Measurements from ENCODE around the gene BHLHA9.
"Not testable (repeated sequence)": the region's sequence is repeated elsewhere in the genome, so short reads cannot be mapped to it uniquely, and the experiment has no call there.

Gene BHLHA9

DNA sequence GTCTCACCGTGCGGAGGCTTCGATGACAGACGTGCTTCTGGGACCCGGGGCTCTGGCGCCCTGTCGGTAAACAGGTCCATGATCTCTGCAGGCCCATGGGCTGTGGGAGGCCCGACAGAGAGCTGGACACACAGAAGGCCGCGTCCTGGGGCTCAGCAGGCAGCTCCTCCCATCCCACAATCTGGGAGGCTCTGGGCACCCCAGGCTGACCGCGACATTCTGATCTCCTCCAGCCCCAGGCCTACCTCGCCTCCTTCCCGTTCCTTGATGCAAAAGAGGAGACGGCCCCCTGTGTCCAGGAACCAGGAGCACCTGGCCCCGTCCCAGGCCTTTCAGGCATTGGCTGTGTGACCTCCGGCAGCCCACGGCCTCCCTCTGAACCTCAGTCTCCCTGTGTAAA, 32.5 kb downstream of the BHLHA9 start:
- Histone ChIP-seq H3F3A (ENCODE audit: low read depth) (no peaks in the 10 kb centered on the region), H4K20me1 (ENCODE audit: insufficient read depth, low read length, poor library complexity, severe bottlenecking) (no peaks in the 10 kb centered on the region), H3K79me2 (ENCODE audit: insufficient read depth, low read length) (no peaks in the 10 kb centered on the region), H3K4me2 (ENCODE audit: low read depth, low read length, poor library complexity, severe bottlenecking) (no peak overlapping the region), H3K4me3 (ENCODE audit: low read length, poor library complexity, severe bottlenecking) (no peak overlapping the region), H3K36me3 (ENCODE audit: insufficient read depth, low read length) (no peaks in the 10 kb centered on the region), H3K9me2 (replicated peaks; ENCODE audit: low read depth, low read length) (no peaks in the 10 kb centered on the region), H3K27me3 (ENCODE audit: insufficient read depth, low read length, poor library complexity, severe bottlenecking) (no peaks in the 10 kb centered on the region), H3K9me3 (ENCODE audit: insufficient read depth, low read depth, low read length) (no peaks in the 10 kb centered on the region), H2AFZ (ENCODE audit: low read length) (no peak overlapping the region), H3K4me1 (ENCODE audit: insufficient read depth, low read length, poor library complexity, severe bottlenecking) (peaks cover 8% of the 10 kb centered on the region), H3K9ac (ENCODE audit: low read depth, low read length, poor library complexity, severe bottlenecking) (no peak overlapping the region)
- TF ChIP-seq, protein P1, sequence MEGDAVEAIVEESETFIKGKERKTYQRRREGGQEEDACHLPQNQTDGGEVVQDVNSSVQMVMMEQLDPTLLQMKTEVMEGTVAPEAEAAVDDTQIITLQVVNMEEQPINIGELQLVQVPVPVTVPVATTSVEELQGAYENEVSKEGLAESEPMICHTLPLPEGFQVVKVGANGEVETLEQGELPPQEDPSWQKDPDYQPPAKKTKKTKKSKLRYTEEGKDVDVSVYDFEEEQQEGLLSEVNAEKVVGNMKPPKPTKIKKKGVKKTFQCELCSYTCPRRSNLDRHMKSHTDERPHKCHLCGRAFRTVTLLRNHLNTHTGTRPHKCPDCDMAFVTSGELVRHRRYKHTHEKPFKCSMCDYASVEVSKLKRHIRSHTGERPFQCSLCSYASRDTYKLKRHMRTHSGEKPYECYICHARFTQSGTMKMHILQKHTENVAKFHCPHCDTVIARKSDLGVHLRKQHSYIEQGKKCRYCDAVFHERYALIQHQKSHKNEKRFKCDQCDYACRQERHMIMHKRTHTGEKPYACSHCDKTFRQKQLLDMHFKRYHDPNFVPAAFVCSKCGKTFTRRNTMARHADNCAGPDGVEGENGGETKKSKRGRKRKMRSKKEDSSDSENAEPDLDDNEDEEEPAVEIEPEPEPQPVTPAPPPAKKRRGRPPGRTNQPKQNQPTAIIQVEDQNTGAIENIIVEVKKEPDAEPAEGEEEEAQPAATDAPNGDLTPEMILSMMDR (conservative IDR thresholded peaks at IDR 0.05; ENCODE audit: low read length) = no peak
- TF ChIP-seq EZH2phosphoT487 (IDR thresholded peaks at IDR 0.05; ENCODE audit: borderline replicate concordance) = no peak

DNA sequence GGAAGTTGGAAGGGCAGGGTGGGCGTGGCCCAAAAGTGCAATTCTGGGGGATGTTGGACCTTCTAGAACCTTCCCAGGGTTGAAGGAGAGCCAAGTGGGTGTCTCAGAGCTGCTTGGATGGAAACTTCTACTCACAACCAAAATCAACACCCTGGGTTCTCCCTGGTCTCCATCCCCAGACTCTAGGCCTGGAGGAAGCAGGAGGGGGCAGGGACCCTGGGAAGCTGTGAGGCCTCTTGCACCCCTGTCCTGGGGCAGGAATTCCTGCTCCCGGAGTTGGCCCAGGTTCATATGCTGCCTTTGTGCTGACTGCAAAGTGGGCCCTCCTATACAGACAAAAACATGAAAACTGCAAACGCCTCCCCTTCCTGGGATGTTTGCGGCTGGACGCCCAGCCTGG, 34.3 kb downstream of the BHLHA9 start:
- Histone ChIP-seq H3F3A (ENCODE audit: low read depth) (no peaks in the 10 kb centered on the region), H3K4me1 (ENCODE audit: insufficient read depth, low read length, poor library complexity, severe bottlenecking) (peaks cover 8% of the 10 kb centered on the region), H3K9me3 (ENCODE audit: insufficient read depth, low read depth, low read length) (no peaks in the 10 kb centered on the region), H4K20me1 (ENCODE audit: insufficient read depth, low read length, poor library complexity, severe bottlenecking) (no peaks in the 10 kb centered on the region), H3K79me2 (ENCODE audit: insufficient read depth, low read length) (no peaks in the 10 kb centered on the region), H3K4me2 (ENCODE audit: low read depth, low read length, poor library complexity, severe bottlenecking) (no peak overlapping the region), H3K36me3 (ENCODE audit: insufficient read depth, low read length) (no peaks in the 10 kb centered on the region), H3K9ac (ENCODE audit: low read depth, low read length, poor library complexity, severe bottlenecking) (no peak overlapping the region), H2AFZ (ENCODE audit: low read length) (no peak overlapping the region), H3K4me3 (ENCODE audit: low read length, poor library complexity, severe bottlenecking) (no peak overlapping the region), H3K9me2 (replicated peaks; ENCODE audit: low read depth, low read length) (no peaks in the 10 kb centered on the region), H3K27me3 (ENCODE audit: insufficient read depth, low read length, poor library complexity, severe bottlenecking) (no peaks in the 10 kb centered on the region)
- TF ChIP-seq, protein P1 (conservative IDR thresholded peaks at IDR 0.05; ENCODE audit: low read length) = no peak
- no peak for TF ChIP-seq EZH2phosphoT487 (IDR thresholded peaks at IDR 0.05; ENCODE audit: borderline replicate concordance)

DNA sequence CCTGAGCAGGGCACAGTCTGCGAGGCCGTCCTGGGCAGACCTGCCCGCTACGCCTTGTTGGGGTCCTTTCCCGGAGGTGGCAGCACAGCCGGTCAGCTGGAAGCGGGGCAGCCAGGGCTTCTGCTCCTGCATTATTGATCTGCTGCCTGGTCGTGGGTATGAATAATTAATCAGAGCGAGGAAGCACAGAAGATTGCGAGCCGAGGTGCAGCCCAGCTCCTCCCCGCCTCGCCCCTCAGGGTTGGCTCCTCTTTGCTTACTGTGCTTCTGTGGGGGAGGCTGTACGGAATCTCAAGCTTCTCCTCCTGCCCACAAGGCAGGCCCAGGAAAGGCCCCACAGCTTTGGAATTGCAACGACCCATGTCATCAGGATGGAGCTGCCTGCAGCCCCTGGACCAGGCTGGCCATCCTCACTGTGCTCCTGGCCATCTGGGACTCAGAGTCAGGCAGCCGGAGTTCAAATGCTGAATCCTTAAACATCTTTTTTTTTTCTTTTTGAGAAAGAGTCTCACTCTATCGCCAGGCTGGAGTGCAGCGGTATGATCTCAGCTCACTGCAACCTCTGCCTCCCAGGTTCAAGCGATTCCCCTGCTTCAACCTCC, 34.8 kb downstream of the BHLHA9 start:
- Histone ChIP-seq H3K4me1 (ENCODE audit: insufficient read depth, low read length, poor library complexity, severe bottlenecking) (peaks cover 8% of the 10 kb centered on the region), H3K4me3 (ENCODE audit: low read length, poor library complexity, severe bottlenecking) (no peak overlapping the region), H3K9me3 (ENCODE audit: insufficient read depth, low read depth, low read length) (no peaks in the 10 kb centered on the region), H3K79me2 (ENCODE audit: insufficient read depth, low read length) (no peaks in the 10 kb centered on the region), H2AFZ (ENCODE audit: low read length) (no peak overlapping the region), H3K9ac (ENCODE audit: low read depth, low read length, poor library complexity, severe bottlenecking) (no peak overlapping the region), H3K36me3 (ENCODE audit: insufficient read depth, low read length) (no peaks in the 10 kb centered on the region), H3K4me2 (ENCODE audit: low read depth, low read length, poor library complexity, severe bottlenecking) (no peak overlapping the region), H3K9me2 (replicated peaks; ENCODE audit: low read depth, low read length) (no peaks in the 10 kb centered on the region), H3K27me3 (ENCODE audit: insufficient read depth, low read length, poor library complexity, severe bottlenecking) (no peaks in the 10 kb centered on the region), H4K20me1 (ENCODE audit: insufficient read depth, low read length, poor library complexity, severe bottlenecking) (no peaks in the 10 kb centered on the region), H3F3A (ENCODE audit: low read depth) (no peaks in the 10 kb centered on the region)
- TF ChIP-seq, protein P1 (conservative IDR thresholded peaks at IDR 0.05; ENCODE audit: low read length) = no peak
- TF ChIP-seq EZH2phosphoT487 (IDR thresholded peaks at IDR 0.05; ENCODE audit: borderline replicate concordance) = no peak

DNA sequence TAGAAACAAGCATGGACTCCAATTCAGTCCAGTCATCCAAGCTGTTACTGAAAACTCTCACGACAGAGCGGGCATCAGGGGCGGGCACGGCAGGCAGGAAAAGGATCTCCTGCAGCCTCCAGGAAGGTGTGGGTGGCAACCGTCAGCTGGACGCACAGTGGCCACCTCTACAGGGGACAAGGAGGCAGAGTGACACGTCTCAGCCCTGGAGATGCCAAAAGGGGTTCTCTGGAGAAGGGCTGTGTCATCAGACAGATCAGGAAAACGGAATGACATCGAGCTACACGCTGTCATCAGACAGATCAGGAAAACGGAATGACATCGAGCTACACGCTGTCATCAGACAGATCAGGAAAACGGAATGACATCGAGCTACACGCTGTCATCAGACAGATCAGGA, 37.6 kb downstream of the BHLHA9 start:
- H3K4me2 ChIP-seq (ENCODE audit: low read depth, low read length, poor library complexity, severe bottlenecking) = not testable (repeated sequence)

More for the DNA sequence above, 37.6 kb downstream of the BHLHA9 start:
- H3K4me1 ChIP-seq (ENCODE audit: insufficient read depth, low read length, poor library complexity, severe bottlenecking); H3K9me3 ChIP-seq (ENCODE audit: insufficient read depth, low read depth, low read length); H2AFZ ChIP-seq (ENCODE audit: low read length); H3K27me3 ChIP-seq (ENCODE audit: insufficient read depth, low read length, poor library complexity, severe bottlenecking); H3K9me2 ChIP-seq (replicated peaks; ENCODE audit: low read depth, low read length); H3K4me3 ChIP-seq (ENCODE audit: low read length, poor library complexity, severe bottlenecking); H3F3A ChIP-seq (ENCODE audit: low read depth); H4K20me1 ChIP-seq (ENCODE audit: insufficient read depth, low read length, poor library complexity, severe bottlenecking); H3K79me2 ChIP-seq (ENCODE audit: insufficient read depth, low read length); H3K36me3 ChIP-seq (ENCODE audit: insufficient read depth, low read length); H3K9ac ChIP-seq (ENCODE audit: low read depth, low read length, poor library complexity, severe bottlenecking): not testable (repeated sequence)

Measured in Loucy (cell line).